Measurements from ENCODE around the gene KIAA1328.

- TF ChIP-seq GABPA (IDR thresholded peaks at IDR 0.05 in 1 of 2, conservative IDR thresholded peaks at IDR 0.05 in 1 of 2): no peak
- TF ChIP-seq, protein P1, sequence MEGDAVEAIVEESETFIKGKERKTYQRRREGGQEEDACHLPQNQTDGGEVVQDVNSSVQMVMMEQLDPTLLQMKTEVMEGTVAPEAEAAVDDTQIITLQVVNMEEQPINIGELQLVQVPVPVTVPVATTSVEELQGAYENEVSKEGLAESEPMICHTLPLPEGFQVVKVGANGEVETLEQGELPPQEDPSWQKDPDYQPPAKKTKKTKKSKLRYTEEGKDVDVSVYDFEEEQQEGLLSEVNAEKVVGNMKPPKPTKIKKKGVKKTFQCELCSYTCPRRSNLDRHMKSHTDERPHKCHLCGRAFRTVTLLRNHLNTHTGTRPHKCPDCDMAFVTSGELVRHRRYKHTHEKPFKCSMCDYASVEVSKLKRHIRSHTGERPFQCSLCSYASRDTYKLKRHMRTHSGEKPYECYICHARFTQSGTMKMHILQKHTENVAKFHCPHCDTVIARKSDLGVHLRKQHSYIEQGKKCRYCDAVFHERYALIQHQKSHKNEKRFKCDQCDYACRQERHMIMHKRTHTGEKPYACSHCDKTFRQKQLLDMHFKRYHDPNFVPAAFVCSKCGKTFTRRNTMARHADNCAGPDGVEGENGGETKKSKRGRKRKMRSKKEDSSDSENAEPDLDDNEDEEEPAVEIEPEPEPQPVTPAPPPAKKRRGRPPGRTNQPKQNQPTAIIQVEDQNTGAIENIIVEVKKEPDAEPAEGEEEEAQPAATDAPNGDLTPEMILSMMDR (IDR thresholded peaks at IDR 0.05; ENCODE audit: low read depth, low read length, missing input control): no peak
- no peak for TF ChIP-seq REST (IDR thresholded peaks at IDR 0.05)
- no peak for TF ChIP-seq NR2F2 (IDR thresholded peaks at IDR 0.05)
- TF ChIP-seq SP1 (IDR thresholded peaks at IDR 0.05): no peak
- TF ChIP-seq JUND (IDR thresholded peaks at IDR 0.05): no peak
- TF ChIP-seq, protein P2, sequence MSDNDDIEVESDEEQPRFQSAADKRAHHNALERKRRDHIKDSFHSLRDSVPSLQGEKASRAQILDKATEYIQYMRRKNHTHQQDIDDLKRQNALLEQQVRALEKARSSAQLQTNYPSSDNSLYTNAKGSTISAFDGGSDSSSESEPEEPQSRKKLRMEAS (IDR thresholded peaks at IDR 0.05): no peak
- no peak for TF ChIP-seq HNF4A (conservative IDR thresholded peaks at IDR 0.05)
- no peak for TF ChIP-seq RAD21 (IDR thresholded peaks at IDR 0.05)
- TF ChIP-seq TAF1 (conservative IDR thresholded peaks at IDR 0.05): no peak
- no peak for TF ChIP-seq ZBTB33 (IDR thresholded peaks at IDR 0.05)
- TF ChIP-seq YY1 (IDR thresholded peaks at IDR 0.05): no peak
- TF ChIP-seq RXRA (IDR thresholded peaks at IDR 0.05): no peak
- TF ChIP-seq ATF3 (IDR thresholded peaks at IDR 0.05): no peak
These were observed 235.3 kb downstream of the KIAA1328 start for GRCh38 chr18:37064187-37064586.
